HuH-7 (cell line): ENCODE measurements around the gene GARS1.
"Not testable (repeated sequence)": the region's sequence is repeated elsewhere in the genome, so short reads cannot be mapped to it uniquely, and the experiment has no call there.

ENCODE experiments used
- DNase-seq: peaks from one replicate; pipeline ENCODE4 v3.0.0; 2011; ENCODE audit warnings: low spot score

The GARS1 gene

GRCh38 chr7:30572212-30572841 is 22.4 kb upstream of the GARS1 start:
- DNase-seq = no peak

GRCh38 chr7:30575910-30576309 is 18.8 kb upstream of the GARS1 start:
- no peak for DNase-seq

DNA sequence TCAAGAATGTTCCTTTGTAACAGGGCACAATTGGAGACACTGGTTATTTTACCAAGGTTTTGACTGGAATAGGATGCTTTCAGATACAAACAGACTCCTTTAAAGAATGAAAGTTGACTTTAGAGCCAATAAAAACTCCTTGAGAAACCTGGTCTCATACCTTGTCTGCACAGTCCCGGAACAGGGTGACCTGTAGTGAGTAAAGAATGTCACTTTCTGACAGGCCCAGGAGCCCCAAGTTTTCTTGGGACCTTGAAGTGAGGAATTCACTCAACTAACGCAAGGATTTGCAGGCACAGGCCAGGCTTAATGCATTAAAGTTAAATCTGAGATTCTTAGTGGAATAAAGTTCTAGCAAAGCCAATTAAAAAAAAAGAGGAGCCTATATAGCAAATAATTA is 11.5 kb upstream of the GARS1 start:
- no peak for DNase-seq

- no peak for DNase-seq
Observed at GRCh38 chr7:30584415-30584814, 10.3 kb upstream of the GARS1 start.

GRCh38 chr7:30584965-30585364 is 9.7 kb upstream of the GARS1 start:
- DNase-seq = no peak

GRCh38 chr7:30585675-30586074 is 9.0 kb upstream of the GARS1 start:
- no peak for DNase-seq

DNA sequence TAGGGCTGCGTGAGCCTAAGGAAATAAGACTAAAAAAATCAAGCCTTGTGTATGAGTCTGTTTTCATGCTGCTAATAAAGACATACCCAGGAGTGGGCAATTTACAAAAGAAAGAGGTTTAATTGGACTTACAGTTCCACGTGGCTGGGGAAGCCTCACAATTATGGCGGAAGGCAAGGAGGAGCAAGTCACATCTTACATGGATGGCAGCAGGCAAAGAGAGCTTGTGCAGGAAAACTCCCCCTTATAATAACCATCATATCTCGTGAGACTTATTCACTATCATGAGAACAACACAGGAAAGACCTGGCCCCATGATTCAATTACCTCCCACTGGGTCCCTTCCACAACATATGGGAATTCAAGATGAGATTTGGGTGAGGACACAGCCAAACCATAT is 7.1 kb upstream of the GARS1 start:
- DNase-seq = not testable (repeated sequence)

DNA sequence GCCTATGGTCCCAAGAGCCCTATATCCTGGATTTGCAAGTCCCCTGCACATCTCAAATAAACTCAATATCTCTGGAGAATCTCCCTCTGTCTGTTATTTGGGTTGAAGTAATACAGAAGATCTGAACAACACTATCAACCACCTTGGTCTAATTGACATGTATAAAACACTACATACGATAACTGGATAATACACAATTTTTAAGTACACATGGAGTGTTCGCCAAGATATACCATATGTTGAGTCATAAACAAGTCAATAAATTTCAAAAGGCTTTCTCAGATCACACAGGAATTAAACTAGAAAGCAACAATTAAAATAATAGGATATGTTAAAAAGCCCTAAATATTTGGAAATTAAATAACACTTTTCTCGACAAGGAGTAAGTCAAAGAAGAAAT is 5.6 kb upstream of the GARS1 start:
- no peak for DNase-seq

DNA sequence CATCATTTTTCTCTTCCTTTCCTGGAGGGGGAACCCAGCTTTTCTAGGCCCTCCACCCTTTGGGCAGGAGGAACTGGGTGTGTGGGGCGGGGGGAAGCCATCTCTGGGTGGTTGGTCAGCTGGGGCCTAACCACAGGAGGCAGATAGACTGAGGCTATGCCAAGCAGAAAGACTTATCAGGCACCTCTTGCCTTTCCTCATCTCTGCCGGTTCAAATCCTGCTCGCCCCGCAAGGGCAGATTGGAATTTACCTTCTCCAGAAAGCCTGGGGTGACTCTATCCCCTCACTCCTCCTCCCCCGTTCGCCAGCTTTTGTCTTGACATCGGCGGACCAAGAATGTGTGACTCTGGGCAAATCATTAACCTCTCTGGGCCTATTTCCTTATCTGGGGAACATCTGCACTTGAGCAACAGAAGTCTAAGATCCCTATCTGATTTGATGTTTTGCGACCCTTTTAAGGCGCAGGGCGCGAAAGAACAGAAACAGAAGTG is 584 bp upstream of the GARS1 start:
- DNase-seq = peak; percentile 54

GRCh38 chr7:30595436-30596013 is 847 bp downstream of the GARS1 start:
- no peak for DNase-seq

DNA sequence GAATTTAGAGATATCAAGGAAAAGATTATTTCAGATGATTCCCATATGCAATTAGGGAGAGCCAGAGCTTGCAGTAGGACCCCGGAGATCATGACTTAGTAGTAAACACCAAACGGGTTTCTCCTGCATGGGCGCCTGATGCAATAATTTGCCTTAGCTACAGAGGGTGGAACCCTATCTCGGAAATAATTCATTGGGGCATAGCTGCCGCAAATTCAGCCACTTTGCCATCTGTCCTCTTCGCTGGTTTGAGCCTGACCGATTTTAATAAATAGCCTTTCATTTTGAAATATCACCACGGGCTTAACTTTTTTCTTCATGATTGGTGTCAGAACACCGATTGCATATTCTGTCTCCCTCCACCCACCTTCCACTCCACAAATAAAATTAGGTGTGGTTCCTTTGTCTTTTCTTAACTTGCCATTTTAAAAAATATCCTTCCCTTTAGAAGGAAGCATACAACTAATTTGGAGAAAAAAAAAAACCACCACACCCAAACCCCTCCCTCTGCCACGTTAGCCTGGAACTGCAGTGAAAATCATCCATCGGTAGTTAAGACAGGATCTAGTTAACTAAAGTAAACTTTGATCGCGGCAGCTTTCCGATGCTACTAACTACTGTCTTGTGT is 1.4 kb downstream of the GARS1 start:
- peak; percentile 39 for DNase-seq

- no peak for DNase-seq
Observed at GRCh38 chr7:30596721-30597120, 2.0 kb downstream of the GARS1 start.

GRCh38 chr7:30598121-30598876 is 3.6 kb downstream of the GARS1 start:
- DNase-seq = no peak

GRCh38 chr7:30604901-30605300 is 10.2 kb downstream of the GARS1 start:
- no peak for DNase-seq

- DNase-seq = no peak
Observed at GRCh38 chr7:30605832-30606231, 11.2 kb downstream of the GARS1 start.

- DNase-seq = no peak
Observed at GRCh38 chr7:30612658-30613265, 18.1 kb downstream of the GARS1 start.

DNA sequence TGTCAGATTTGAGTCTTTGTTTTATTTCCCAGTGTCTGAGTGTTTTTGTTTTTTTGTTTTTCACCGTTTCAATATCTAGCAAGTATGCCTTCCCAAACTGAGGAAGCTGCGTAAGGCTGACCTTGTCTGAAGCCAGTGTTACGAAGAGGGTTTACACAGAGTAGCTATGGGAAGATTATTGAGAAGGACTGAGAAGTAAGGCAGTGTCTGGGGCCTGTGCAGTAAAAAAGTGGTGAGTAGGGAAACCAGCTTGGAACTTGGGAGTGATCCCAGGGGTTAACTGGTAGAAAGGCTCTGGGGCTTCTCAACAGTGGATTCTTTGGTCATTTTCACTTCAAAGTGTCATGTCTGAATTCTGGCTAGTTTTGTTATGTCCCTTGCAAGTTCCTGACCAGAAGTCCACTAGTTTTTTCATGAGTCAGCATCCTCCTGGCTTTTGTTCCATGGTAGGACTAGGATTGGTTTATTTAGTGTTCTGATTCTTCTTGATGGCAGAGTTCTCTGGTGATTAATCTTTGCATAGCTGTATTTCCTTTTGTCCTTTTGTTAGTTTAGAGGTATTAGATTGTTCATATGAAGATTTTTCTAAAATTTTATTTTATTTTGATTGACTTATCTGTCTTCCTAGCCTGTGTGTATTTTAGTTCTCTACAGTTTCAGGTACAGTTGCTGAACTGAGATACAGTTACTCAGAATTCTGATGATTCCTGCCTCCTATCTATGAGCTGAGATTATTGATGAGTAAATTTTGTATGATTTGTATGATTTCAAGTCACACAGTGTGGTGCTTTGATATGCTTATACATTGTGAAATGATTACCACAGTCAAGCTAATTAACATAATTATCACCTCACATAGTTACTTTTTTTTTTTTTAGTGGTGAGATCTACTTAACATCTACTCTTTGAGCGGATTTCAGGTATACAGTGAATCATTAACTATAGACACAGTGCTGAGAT is 19.0 kb downstream of the GARS1 start:
- no peak for DNase-seq

GRCh38 chr7:30616318-30616717 is 21.6 kb downstream of the GARS1 start:
- no peak for DNase-seq

DNA sequence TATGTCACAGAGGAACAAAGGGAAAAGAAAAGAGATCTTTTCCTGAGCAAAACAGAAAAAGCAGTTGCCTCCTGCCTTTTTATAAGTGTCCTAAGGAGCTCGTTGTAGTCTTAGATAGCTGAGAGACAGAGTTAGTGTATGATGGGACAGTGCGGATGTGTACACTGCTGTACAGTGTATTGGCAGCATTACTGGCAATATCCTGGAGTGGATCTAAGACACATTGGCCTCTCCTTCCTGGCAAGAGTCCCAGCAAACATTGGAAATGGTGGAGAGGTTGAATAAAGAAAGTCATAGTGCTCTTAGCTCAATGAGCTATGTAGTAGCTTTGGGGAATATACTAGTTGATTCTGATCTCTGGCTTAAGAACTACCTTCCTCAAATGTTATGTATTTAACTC is 22.7 kb downstream of the GARS1 start:
- DNase-seq = no peak

DNA sequence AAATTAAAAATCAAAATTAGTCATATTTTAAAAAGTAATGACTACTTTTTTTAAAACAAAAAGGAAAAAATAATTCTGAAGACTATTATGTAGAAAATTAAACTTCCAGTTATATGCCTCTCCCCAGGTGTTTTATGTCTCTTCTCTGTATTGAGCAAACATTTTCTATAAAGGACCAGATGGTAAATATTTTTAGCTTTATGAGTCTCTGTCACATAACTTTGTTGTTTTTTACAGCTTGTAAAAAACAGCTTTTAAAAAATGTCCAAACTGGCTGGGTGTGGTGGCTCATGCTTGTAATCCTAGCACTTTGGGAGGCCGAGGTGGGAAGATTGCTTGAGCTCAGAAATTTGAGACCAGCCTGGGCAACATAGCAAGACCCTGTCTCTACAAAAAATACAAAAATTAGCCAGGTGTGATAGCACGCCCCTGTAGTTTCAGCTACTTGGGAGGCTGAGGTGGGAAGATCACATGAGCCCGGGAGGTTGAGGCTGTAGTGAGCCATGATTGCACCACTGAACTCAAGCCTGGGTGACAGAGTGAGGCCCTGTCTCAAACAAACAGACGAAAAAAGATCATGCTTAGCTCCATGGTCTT is 23.5 kb downstream of the GARS1 start:
- DNase-seq = no peak

DNA sequence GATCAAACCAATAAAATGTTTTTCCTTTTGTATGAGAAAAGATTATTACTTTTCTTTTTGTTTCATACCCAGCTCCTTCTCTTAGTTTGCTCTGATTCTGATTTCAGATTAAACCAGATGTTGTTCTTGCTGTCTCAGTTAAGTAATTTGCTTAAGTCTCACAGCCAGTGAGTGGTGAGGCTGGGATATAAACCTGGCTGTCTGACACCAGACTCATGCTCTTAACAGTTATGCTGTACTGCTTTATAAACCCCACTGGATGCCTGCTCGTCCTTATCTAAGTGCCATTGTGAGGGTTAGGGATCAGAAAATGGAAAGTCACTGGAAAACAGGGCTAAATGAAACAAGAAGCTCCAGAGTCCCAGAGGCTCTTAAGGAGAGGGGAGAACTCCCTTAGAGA is 24.3 kb downstream of the GARS1 start:
- DNase-seq = no peak
